GM12878 (cell line): ENCODE results near the gene TIMM10B. TPM values are rescaled to one million over a fixed set of nuclear protein-coding genes. Genes with fewer than 3 reads are reported as not detected.

Source experiments
- ATAC-seq: fragments of 200-7000 bp; cut with Tn5 transposase; 3 replicates; pipeline ENCODE4 v1.9.1; 2020; ENCODE audit warnings: mild to moderate bottlenecking, moderate library complexity
- BruUV-seq: library from RNA; stranded (reverse); fragments of 400-500 nt; replicated peaks from 2 replicates; lab custom pipeline; 2021; lab: Mats Ljungman, UMichigan
- CTCF ChIA-PET: fragments of 300-600 bp; sonication (Branson Sonifier 250); formaldehyde crosslinking; extraction: SDS; loops from one replicate; lab custom pipeline; 2021; ENCODE audit warnings: inconsistent platforms; lab: Yijun Ruan, JAX
- POLR2A ChIA-PET: fragments of 350-600 bp; formaldehyde crosslinking; extraction: SDS; loops from one replicate; lab custom pipeline; 2021; ENCODE audit warnings: inconsistent platforms; lab: Charles Lee
- RAD21 ChIA-PET: fragments of 300-600 bp; sonication (Branson Sonifier 250); formaldehyde crosslinking; loops from one replicate; lab custom pipeline; 2023; ENCODE audit warnings: antibody characterized with exemption; ENCODE audit not compliant: unreplicated experiment; lab: Charles Lee
- SMC1A ChIA-PET: fragments of 300-600 bp; sonication (Branson Sonifier 250); formaldehyde crosslinking; loops from one replicate; lab custom pipeline; 2023; ENCODE audit not compliant: unreplicated experiment, uncharacterized antibody; lab: Charles Lee
- DNase-seq: peaks from one replicate; pipeline ENCODE4 v3.0.0-alpha.2; 2011; ENCODE audit warnings: low read depth, low spot score
- FAIRE-seq: peaks from 3 replicates; lab custom pipeline; 2011; peaks lifted over from hg19 to GRCh38; lab: Jason Lieb, UNC
- H2AFZ ChIP-seq: 2 replicates; pipeline ENCODE4 v1.6.0; 2011; ENCODE audit warnings: low read depth, low read length, control low read depth; ENCODE audit not compliant: control insufficient read depth
- H3K27ac ChIP-seq: 2 replicates; pipeline ENCODE4 v1.5.1; 2011; ENCODE audit warnings: control low read depth; ENCODE audit not compliant: control insufficient read depth, insufficient read depth
- H3K27me3 ChIP-seq, 2 experiments: replicated peaks in 1 of 2; 2 replicates each; pipeline versions ENCODE4 v1.6.0 to v1.6.1; 2011; ENCODE audit warnings: low read length in 1 of 2; ENCODE audit not compliant: control insufficient read depth in 2 of 2, insufficient read depth in 2 of 2
- H3K36me3 ChIP-seq, 2 experiments: 2 replicates each; pipeline ENCODE4 v1.5.1; 2011; ENCODE audit warnings: low read length in 1 of 2; ENCODE audit not compliant: control insufficient read depth in 2 of 2, insufficient read depth in 2 of 2
- H3K4me1 ChIP-seq: 2 replicates; pipeline ENCODE4 v1.6.1; 2011; ENCODE audit warnings: mild to moderate bottlenecking, low read length, moderate library complexity, mixed read lengths; ENCODE audit not compliant: control insufficient read depth, insufficient read depth
- H3K4me2 ChIP-seq: 2 replicates; pipeline ENCODE4 v1.6.0; 2011; ENCODE audit warnings: control low read depth; ENCODE audit not compliant: control insufficient read depth, insufficient read depth
- H3K4me3 ChIP-seq: fragments of 200-600 bp; sonication (generic); 2 replicates; pipeline ENCODE4 v1.5.1; 2016
- H3K79me2 ChIP-seq: 2 replicates; pipeline ENCODE4 v1.6.0; 2011; ENCODE audit warnings: low read length; ENCODE audit not compliant: control insufficient read depth, insufficient read depth
- H3K9ac ChIP-seq: 2 replicates; pipeline ENCODE4 v1.8.0; 2011; ENCODE audit warnings: low read length, control low read depth, mixed read lengths; ENCODE audit not compliant: control insufficient read depth, insufficient read depth
- H3K9me3 ChIP-seq: replicated peaks from 3 replicates; pipeline ENCODE4 v1.5.1; 2011; ENCODE audit warnings: mild to moderate bottlenecking, low read length; ENCODE audit not compliant: control insufficient read depth, insufficient read depth
- H4K20me1 ChIP-seq: 2 replicates; pipeline ENCODE4 v1.6.0; 2011; ENCODE audit not compliant: control insufficient read depth, insufficient read depth
- ASH2L ChIP-seq: fragments of 300-600, 200-600 bp; sonication (generic); IDR thresholded peaks from 2 replicates; pipeline ENCODE4 v1.6.1; 2017; ENCODE audit warnings: low read depth, mild to moderate bottlenecking, borderline replicate concordance
- BACH1 ChIP-seq: fragments of 450-650 bp; IDR thresholded peaks from 2 replicates; pipeline ENCODE4 v1.6.1; 2017; ENCODE audit warnings: mild to moderate bottlenecking, borderline replicate concordance
- BCLAF1 ChIP-seq: fragments of 450-650 bp; IDR thresholded peaks from 2 replicates; pipeline ENCODE4 v1.6.1; 2017; ENCODE audit warnings: antibody characterized with exemption, mild to moderate bottlenecking, moderate library complexity
- E2F8 ChIP-seq: fragments of 450-650 bp; IDR thresholded peaks from 2 replicates; pipeline ENCODE4 v1.6.1; 2018; ENCODE audit warnings: mild to moderate bottlenecking, low read depth, moderate library complexity; ENCODE audit not compliant: partially characterized antibody
- ETV6 ChIP-seq, 2 experiments: fragments of 450-650 bp in 1 of 2; IDR thresholded peaks in 1 of 2; conservative IDR thresholded peaks in 1 of 2; 2 replicates each; pipeline ENCODE4 v1.6.1; 2014; ENCODE audit warnings: antibody characterized with exemption in 1 of 2, borderline replicate concordance in 1 of 2, low read depth in 1 of 2, mild to moderate bottlenecking in 1 of 2, moderate library complexity in 1 of 2
- HDAC6 ChIP-seq: fragments of 200-600 bp; sonication (generic); IDR thresholded peaks from one replicate; pipeline ENCODE4 v1.8.0; 2017; ENCODE audit warnings: antibody characterized with exemption; ENCODE audit not compliant: unreplicated experiment
- MLLT1 ChIP-seq: fragments of 450-650 bp; IDR thresholded peaks from 2 replicates; pipeline ENCODE4 v1.6.1; 2016; ENCODE audit warnings: mild to moderate bottlenecking
- RB1 ChIP-seq: fragments of 450-650 bp; formaldehyde crosslinking; IDR thresholded peaks from 2 replicates; pipeline ENCODE4 v1.6.1; 2017; ENCODE audit warnings: mild to moderate bottlenecking, borderline replicate concordance
- RBBP5 ChIP-seq: fragments of 200-600 bp; sonication (generic); conservative IDR thresholded peaks from 2 replicates; pipeline ENCODE4 v1.6.1; 2016
- in situ Hi-C: fragments of 300-500 bp; cut with MboI; formaldehyde crosslinking; loops from 9 replicates; pipeline ENCODE4 v1.14.3; 2018; ENCODE audit warnings: mixed read lengths
- intact Hi-C: fragments of 100-400 bp; cut with micrococcal nuclease; formaldehyde crosslinking; loops from one replicate; pipeline ENCODE4 v1.14.2; 2022; ENCODE audit not compliant: unreplicated experiment
- polyA plus RNA-seq, 11 experiments: library from polyadenylated mRNA; depleted of rRNA in 4 of 11; unstranded in 6 of 11; stranded (reverse) in 5 of 11; fragments of >200 nt; fragmentation: Nextera tagmentation in 4 of 11; fragmentation: Illumina TruSeq in 1 of 11; extraction: Ambion mirVana in 4 of 11; extraction: Trizol in 1 of 11; gene quantifications; 1 replicate in 1 of 11; 2 replicates in 10 of 11; pipeline versions ENCODE4 v1.2.1 to v1.2.3, GENCODE V29; 2011 to 2016; ENCODE audit warnings: inconsistent platforms in 2 of 11, missing spikeins in 2 of 11, low read depth in 1 of 11
- total RNA-seq, 4 experiments: library from RNA; depleted of rRNA in 3 of 4; stranded (reverse); fragments of >200 nt in 3 of 4; fragmentation: Illumina TruSeq in 1 of 4; extraction: Trizol in 1 of 4; gene quantifications; 2 replicates each; pipeline versions ENCODE4 v1.2.1 to v1.2.3, GENCODE V29; 2013 to 2021

TIMM10B gene
- total and polyA plus RNA-seq, 10 of the 15 experiments (the other 5 are each of a cell fraction or from before 2014, with no cell fraction given): 30.3 to 126 (median 53.1) TPM

GRCh38 chr11:6516865-6517264, 35.6 kb downstream of the TIMM10B start:
- ChIA-PET CTCF (no interaction called here), POLR2A (no interaction called here), SMC1A (no interaction called here), RAD21 (no interaction called here)
- no TSS peak for BruUV-seq
- intact Hi-C loops: no loop called here
- H3K36me3 ChIP-seq: peaks cover 0 to 6% of the 10 kb centered on the region in 2 experiments; a peak in 1 of 4 replicates
- FAIRE-seq: no peak
- no peak overlapping the region for H2AFZ ChIP-seq
- H3K9ac ChIP-seq: no peak overlapping the region
- no peaks in the 10 kb centered on the region for H3K79me2 ChIP-seq
- no peaks in the 10 kb centered on the region for H4K20me1 ChIP-seq
- no peak overlapping the region for H3K4me3 ChIP-seq
- no peaks in the 10 kb centered on the region for H3K4me1 ChIP-seq
- DNase-seq: no peak
- no peak overlapping the region for H3K4me2 ChIP-seq
- in situ Hi-C loops: no loop called here
- no peak overlapping the region for H3K27ac ChIP-seq
- no peaks in the 10 kb centered on the region for H3K27me3 ChIP-seq
- H3K9me3 ChIP-seq: no peaks in the 10 kb centered on the region
- TF ChIP-seq E2F8 (no peak), MLLT1 (no peak), RB1 (no peak), ETV6 (conservative IDR thresholded peaks at IDR 0.05 in 1 of 2, IDR thresholded peaks at IDR 0.05 in 1 of 2; ENCODE audit: borderline replicate concordance in 1 of 2, low read depth in 1 of 2) (no peak), RBBP5 (no peak), BACH1 (no peak), HDAC6 (no peak), BCLAF1 (no peak), ASH2L (no peak)
- ATAC-seq: no peak
